Measurements from ENCODE around the gene AFG3L2. TPM values are rescaled to one million over a fixed set of nuclear protein-coding genes. Genes with fewer than 3 reads are reported as not detected.

AFG3L2 gene
- total and polyA plus RNA-seq, 2 experiments from 2014 or later: 50.3 to 105 TPM

DNA sequence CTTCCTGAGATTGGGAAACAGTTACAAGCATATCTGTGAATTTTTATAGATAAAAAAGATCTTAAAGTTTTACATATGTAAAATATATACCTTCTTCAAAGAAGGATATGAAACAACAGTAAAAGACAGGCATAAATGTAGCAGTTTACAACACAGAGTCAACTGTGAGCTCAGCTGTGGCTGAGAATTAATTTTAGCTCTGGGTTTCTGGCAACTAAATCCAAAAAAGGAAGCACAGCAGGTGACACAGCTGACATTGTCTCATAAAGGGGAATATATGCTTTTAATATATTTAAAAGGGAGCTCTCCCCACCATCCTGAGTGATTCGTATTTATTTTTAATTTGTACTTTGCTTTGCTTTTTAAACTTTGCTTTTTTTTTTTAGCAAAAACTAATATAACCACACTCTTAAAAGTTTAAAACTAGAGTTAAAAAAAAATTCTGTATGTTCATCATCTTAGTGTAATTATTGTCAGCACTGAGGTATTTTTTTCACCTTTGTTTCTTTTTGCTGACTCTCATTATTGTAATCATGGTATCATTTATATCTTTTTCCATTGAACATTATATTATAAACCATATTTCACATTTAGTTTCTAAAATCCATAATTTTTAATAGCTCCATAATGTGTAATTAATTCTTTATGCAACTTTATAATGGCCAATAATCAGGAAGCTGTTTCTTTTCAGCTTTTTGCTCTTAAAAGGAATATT lies 62.3 kb downstream of the AFG3L2 start:
- Mint-ChIP-seq H3K27ac (no peak overlapping the region), H3K4me3 (no peak overlapping the region), H3K9me3 (peaks cover 9% of the 10 kb centered on the region; the same call in 2 of the 3 replicates), H3K36me3 (ENCODE audit: low read depth) (peaks cover 52% of the 10 kb centered on the region), H3K4me1 (peaks cover 15% of the 10 kb centered on the region), H3K27me3 (ENCODE audit: insufficient read depth, low read depth, poor library complexity) (peaks cover 8% of the 10 kb centered on the region)
- Histone ChIP-seq H3K27me3 (ENCODE audit: insufficient read depth) (no peaks in the 10 kb centered on the region), H3K4me3 (no peak overlapping the region), H2AFZ (no peak overlapping the region), H4K20me1 (replicated peaks; ENCODE audit: insufficient read depth) (peaks cover 15% of the 10 kb centered on the region), H3K4me2 (no peak overlapping the region), H3K79me2 (replicated peaks; ENCODE audit: insufficient read depth) (peaks cover 61% of the 10 kb centered on the region), H3K36me3 (ENCODE audit: insufficient read depth) (peaks cover 41% of the 10 kb centered on the region), H3K9me2 (ENCODE audit: insufficient read depth) (no peaks in the 10 kb centered on the region), H3K27ac (ENCODE audit: low read depth) (0 out of 2 replicates have a peak overlapping the region, but pooled peaks have one; percentile 45), H3F3A (replicated peaks; ENCODE audit: low read depth) (0 out of 2 replicates have a peak, but pooled peaks cover 3% of the 10 kb centered on the region), H3K4me1 (ENCODE audit: insufficient read depth) (peaks cover 13% of the 10 kb centered on the region)
- DNase-seq (ENCODE audit: low spot score): no peak
- ATAC-seq: no peak
- TF ChIP-seq, protein P1, sequence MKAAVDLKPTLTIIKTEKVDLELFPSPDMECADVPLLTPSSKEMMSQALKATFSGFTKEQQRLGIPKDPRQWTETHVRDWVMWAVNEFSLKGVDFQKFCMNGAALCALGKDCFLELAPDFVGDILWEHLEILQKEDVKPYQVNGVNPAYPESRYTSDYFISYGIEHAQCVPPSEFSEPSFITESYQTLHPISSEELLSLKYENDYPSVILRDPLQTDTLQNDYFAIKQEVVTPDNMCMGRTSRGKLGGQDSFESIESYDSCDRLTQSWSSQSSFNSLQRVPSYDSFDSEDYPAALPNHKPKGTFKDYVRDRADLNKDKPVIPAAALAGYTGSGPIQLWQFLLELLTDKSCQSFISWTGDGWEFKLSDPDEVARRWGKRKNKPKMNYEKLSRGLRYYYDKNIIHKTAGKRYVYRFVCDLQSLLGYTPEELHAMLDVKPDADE (IDR thresholded peaks at IDR 0.05): no peak

DNA sequence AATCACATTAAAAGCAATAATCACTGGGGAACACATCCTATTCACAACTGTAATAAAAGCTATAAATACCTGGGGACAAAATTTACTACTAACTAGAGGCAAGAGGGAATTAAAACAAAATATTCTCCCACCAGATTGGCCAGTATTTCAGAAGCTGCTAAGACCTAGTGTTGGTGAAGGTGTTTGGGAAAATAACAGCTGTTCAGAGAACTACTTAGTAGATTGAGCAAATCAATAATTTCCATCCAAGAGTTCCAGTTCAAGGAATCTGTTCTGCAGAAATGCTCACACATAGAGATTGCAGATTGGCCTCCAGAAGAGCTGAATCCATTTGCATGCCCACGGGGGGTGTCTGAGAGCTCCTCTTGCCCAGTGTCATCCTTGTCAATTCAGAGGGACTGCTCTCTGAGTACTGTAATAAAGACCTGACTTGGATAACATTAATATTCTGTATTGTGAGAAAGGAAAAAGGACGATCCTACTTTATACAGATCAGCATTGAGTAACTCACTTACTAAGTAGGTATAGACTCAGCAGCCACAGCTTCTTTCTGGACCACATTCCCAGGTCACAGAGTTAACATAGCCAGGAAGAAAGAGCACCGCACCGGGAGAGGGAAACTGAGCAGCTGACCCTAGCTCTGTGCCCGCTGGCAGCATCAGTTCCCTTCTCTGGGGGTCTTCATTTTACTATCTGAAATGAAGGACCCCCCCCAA lies 63.3 kb downstream of the AFG3L2 start:
- peaks cover 15% of the 10 kb centered on the region; the same call in 1 of the 2 replicates for H4K20me1 ChIP-seq (replicated peaks; ENCODE audit: insufficient read depth)
- H3K27ac ChIP-seq (ENCODE audit: low read depth): no peak overlapping the region
- peak; percentile 22; the same call in 2 of the 3 replicates for ATAC-seq
- peaks cover 66% of the 10 kb centered on the region for H3K79me2 ChIP-seq (replicated peaks; ENCODE audit: insufficient read depth)
- H3K27ac Mint-ChIP-seq: no peak overlapping the region
- no peak for DNase-seq (ENCODE audit: low spot score)
- H3K4me2 ChIP-seq: no peak overlapping the region
- H3K4me1 ChIP-seq (ENCODE audit: insufficient read depth): peaks cover 19% of the 10 kb centered on the region
- H3K9me3 Mint-ChIP-seq: peaks cover 11% of the 10 kb centered on the region; the same call in 2 of the 3 replicates
- no peak overlapping the region for H3K4me3 ChIP-seq
- peaks cover 55% of the 10 kb centered on the region for H3K36me3 Mint-ChIP-seq (ENCODE audit: low read depth)
- peaks cover 12% of the 10 kb centered on the region for H3K27me3 Mint-ChIP-seq (ENCODE audit: insufficient read depth, low read depth, poor library complexity)
- no peaks in the 10 kb centered on the region for H3K27me3 ChIP-seq (ENCODE audit: insufficient read depth)
- peaks cover 42% of the 10 kb centered on the region for H3K36me3 ChIP-seq (ENCODE audit: insufficient read depth)
- H3K4me3 Mint-ChIP-seq: no peak overlapping the region
- peaks cover 20% of the 10 kb centered on the region for H3K4me1 Mint-ChIP-seq
- 0 out of 2 replicates have a peak, but pooled peaks cover 7% of the 10 kb centered on the region for H3F3A ChIP-seq (replicated peaks; ENCODE audit: low read depth)
- H2AFZ ChIP-seq: no peak overlapping the region
- no peaks in the 10 kb centered on the region for H3K9me2 ChIP-seq (ENCODE audit: insufficient read depth)
- TF ChIP-seq, protein P1 (IDR thresholded peaks at IDR 0.05): no peak
- TF ChIP-seq ZNF114 (CRISPR knock-in tag; IDR thresholded peaks at IDR 0.05) (no peak), EZH2 (IDR thresholded peaks at IDR 0.05; ENCODE audit: low read depth, unreplicated experiment) (no peak), JUNB (IDR thresholded peaks at IDR 0.05; ENCODE audit: unreplicated experiment) (no peak), STAT1 (IDR thresholded peaks at IDR 0.05; ENCODE audit: unreplicated experiment) (no peak), NANOG (IDR thresholded peaks at IDR 0.05; ENCODE audit: borderline replicate concordance) (no peak), POLR2AphosphoS5 (IDR thresholded peaks at IDR 0.05; ENCODE audit: low read depth) (no peak), ZNF331 (CRISPR knock-in tag; IDR thresholded peaks at IDR 0.05; ENCODE audit: low read depth) (no peak)
- TF ChIP-seq, protein P2, sequence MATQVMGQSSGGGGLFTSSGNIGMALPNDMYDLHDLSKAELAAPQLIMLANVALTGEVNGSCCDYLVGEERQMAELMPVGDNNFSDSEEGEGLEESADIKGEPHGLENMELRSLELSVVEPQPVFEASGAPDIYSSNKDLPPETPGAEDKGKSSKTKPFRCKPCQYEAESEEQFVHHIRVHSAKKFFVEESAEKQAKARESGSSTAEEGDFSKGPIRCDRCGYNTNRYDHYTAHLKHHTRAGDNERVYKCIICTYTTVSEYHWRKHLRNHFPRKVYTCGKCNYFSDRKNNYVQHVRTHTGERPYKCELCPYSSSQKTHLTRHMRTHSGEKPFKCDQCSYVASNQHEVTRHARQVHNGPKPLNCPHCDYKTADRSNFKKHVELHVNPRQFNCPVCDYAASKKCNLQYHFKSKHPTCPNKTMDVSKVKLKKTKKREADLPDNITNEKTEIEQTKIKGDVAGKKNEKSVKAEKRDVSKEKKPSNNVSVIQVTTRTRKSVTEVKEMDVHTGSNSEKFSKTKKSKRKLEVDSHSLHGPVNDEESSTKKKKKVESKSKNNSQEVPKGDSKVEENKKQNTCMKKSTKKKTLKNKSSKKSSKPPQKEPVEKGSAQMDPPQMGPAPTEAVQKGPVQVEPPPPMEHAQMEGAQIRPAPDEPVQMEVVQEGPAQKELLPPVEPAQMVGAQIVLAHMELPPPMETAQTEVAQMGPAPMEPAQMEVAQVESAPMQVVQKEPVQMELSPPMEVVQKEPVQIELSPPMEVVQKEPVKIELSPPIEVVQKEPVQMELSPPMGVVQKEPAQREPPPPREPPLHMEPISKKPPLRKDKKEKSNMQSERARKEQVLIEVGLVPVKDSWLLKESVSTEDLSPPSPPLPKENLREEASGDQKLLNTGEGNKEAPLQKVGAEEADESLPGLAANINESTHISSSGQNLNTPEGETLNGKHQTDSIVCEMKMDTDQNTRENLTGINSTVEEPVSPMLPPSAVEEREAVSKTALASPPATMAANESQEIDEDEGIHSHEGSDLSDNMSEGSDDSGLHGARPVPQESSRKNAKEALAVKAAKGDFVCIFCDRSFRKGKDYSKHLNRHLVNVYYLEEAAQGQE (IDR thresholded peaks at IDR 0.05; ENCODE audit: unreplicated experiment): no peak
